Tongue (tissue), 2 donors: Measurements from ENCODE around the gene SKAP1. TPM values are rescaled to one million over a fixed set of nuclear protein-coding genes. Genes with fewer than 3 reads are reported as not detected.
A peak's percentile ranks its signal among the peaks of the same experiment; 100 is the strongest.
"Not testable (repeated sequence)": the region's sequence is repeated elsewhere in the genome, so short reads cannot be mapped to it uniquely, and the experiment has no call there.

Experiments
- DNase-seq: peaks from one replicate; pipeline ENCODE4 v3.0.0-alpha.2; 2015
- total RNA-seq: library from RNA; depleted of rRNA; stranded (reverse); fragments of >200 nt; gene quantifications from one replicate; pipeline ENCODE4 v1.2.3, GENCODE V29; 2014

SKAP1 gene
- total RNA-seq, 1 donor from 2014 or later: 0.41 TPM

- DNase-seq: no peak
These were observed 17.2 kb downstream of the SKAP1 start for GRCh38 chr17:48412841-48413240.

GRCh38 chr17:48410821-48411220 lies 19.2 kb downstream of the SKAP1 start:
- DNase-seq: not testable (repeated sequence)

GRCh38 chr17:48409607-48410006 lies 20.4 kb downstream of the SKAP1 start:
- DNase-seq: no peak

GRCh38 chr17:48406936-48407567 lies 23.0 kb downstream of the SKAP1 start:
- no peak for DNase-seq

- no peak for DNase-seq
These were observed 35.2 kb downstream of the SKAP1 start for GRCh38 chr17:48394821-48395220.

GRCh38 chr17:48393283-48393682 lies 36.7 kb downstream of the SKAP1 start:
- DNase-seq: no peak

- DNase-seq: peak; percentile 2
These were observed 37.2 kb downstream of the SKAP1 start for GRCh38 chr17:48392857-48393256.

GRCh38 chr17:48391444-48391843 lies 38.6 kb downstream of the SKAP1 start:
- DNase-seq: no peak

GRCh38 chr17:48389903-48390302 lies 40.1 kb downstream of the SKAP1 start:
- no peak for DNase-seq

GRCh38 chr17:48388955-48389743 lies 40.9 kb downstream of the SKAP1 start:
- DNase-seq: no peak

- no peak for DNase-seq
These were observed 43.2 kb downstream of the SKAP1 start for GRCh38 chr17:48386826-48387225.

GRCh38 chr17:48385319-48385718 lies 44.7 kb downstream of the SKAP1 start:
- no peak for DNase-seq

- no peak for DNase-seq
These were observed 45.9 kb downstream of the SKAP1 start for GRCh38 chr17:48384164-48384563.

GRCh38 chr17:48382989-48383388 lies 47.0 kb downstream of the SKAP1 start:
- DNase-seq: no peak

GRCh38 chr17:48378708-48379392 lies 51.2 kb downstream of the SKAP1 start:
- DNase-seq: no peak

- no peak for DNase-seq
These were observed 51.8 kb downstream of the SKAP1 start for GRCh38 chr17:48378238-48378637.

GRCh38 chr17:48376682-48377325 lies 53.2 kb downstream of the SKAP1 start:
- no peak for DNase-seq

GRCh38 chr17:48375356-48375755 lies 54.7 kb downstream of the SKAP1 start:
- no peak for DNase-seq

GRCh38 chr17:48374650-48375230 lies 55.3 kb downstream of the SKAP1 start:
- DNase-seq: no peak

- no peak for DNase-seq
These were observed 56.1 kb downstream of the SKAP1 start for GRCh38 chr17:48373883-48374282.

- DNase-seq: no peak
These were observed 56.7 kb downstream of the SKAP1 start for GRCh38 chr17:48373130-48373830.

- DNase-seq: not testable (repeated sequence)
These were observed 61.0 kb downstream of the SKAP1 start for GRCh38 chr17:48368967-48369366.
